ENCODE results near the gene LAMTOR4. TPM values are rescaled to one million over a fixed set of nuclear protein-coding genes. Genes with fewer than 3 reads are reported as not detected.

The LAMTOR4 gene
- total RNA-seq, 1 donor from 2014 or later, result 154 TPM

DNA sequence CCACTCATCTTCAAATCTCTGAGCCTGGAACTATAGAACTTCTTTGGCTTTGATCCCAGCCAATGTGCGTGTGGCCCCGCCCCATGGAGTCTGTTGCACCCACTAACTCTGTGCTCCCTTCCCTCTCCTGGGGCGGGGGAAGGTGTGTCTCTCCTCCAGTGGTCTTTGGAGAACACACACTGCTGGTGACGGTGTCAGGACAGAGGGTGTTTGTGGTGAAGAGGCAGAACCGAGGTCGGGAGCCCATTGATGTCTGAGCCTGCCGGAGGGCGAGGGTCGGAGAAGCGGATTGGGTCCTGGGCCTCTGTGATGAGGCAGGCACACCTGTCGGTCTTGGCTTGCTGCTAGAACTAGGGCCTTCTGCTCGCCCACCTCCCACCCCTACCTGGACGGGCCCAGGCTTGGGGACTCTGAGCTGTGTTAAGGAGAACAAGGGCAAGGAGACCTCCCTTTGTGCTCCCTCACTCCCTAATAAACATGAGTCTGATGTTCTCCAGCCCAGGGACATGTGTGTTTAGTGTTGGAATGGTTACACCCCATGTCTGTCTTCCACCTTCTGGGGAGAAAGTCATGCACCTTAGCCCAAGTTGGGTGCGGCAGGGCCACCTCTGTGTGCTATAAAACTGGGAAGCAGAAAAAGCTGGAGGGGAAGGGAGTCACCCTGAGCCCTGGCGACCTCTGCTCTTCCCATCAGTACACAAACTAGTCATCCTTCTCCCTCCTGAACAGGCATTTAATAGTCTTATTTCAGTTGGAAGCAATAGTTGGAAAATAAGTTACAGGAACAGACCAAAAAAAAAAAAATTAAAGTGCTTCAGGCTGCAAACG is 5.2 kb downstream of the LAMTOR4 start:
- DNase-seq (ENCODE audit: low spot score), result no peak

DNA sequence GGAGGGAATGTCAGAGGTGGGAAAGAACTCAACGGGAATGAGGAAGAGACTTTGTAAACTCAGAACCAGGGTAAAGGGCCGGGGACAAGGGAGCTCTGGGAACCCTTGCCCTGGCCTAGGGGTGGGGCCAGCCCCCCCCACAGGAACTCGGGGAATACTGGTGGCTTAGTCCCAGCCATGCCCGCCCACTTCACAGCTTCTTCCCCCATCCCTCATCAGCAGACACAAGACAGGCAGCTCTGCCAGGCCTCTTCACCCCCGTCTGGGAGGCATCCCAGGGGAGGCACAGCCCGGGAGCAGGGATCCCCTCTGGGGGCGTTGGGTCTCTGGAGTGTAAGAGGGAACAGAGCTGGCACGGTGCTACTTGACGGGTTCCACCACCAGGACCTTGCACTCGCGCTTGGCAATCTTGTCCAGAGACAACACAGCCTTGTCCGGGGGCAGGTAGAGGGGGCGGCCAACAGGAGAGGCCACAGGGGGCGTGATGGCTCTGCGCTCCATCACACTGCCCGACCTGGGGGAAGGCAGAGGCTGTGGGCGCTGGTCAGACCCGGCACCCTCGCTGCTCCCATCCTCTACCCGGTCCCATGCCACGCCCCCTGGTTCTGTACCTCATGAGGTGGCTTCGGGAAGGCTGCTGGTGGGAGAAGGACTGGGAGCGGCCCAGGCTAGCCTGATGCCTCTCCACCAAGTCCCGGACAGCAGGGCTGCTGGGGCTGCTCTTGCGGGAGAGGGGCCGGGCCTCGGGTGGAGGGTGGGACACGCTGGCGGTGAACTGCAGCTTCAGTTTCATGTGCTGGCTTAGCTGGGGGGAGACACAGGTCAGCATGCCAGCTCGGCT is 6.2 kb downstream of the LAMTOR4 start:
- no peak for DNase-seq (ENCODE audit: low spot score)

DNA sequence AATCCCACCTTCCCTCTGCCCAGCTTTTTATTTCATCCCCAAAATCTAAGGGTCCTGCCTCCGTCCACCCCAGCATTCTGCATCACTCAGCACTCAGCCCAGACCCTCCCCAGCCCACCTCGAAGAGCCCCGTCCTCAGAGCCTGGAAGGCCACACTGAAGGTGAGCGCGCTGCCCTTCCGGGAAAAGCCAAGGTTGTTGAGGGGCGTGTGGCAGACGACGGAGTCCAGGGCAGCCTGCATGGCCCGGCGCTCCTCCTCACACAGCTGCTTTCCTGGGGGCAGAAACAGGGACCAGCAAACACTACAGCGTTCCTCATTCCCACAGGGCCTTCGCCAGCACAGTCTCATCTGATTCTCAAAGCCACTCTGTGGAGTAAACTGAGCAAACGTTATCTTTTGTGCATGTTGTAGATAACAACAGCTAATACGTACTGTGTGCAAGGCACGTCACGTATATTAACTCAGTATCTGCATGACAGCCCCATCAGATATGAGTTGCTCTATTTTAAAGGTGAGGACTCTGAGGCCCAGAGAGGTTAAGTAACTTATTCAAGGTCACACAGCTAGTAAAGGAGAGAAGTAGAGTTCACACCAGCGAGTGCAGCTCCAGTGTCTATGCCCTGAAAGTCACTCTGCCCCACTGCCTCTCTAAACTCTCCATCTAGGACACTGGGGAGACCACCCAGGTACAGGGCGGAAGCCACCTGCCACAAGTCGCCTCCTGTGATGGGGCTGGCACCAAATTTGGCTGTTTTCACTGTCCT is 7.0 kb downstream of the LAMTOR4 start:
- no peak for DNase-seq (ENCODE audit: low spot score)

DNA sequence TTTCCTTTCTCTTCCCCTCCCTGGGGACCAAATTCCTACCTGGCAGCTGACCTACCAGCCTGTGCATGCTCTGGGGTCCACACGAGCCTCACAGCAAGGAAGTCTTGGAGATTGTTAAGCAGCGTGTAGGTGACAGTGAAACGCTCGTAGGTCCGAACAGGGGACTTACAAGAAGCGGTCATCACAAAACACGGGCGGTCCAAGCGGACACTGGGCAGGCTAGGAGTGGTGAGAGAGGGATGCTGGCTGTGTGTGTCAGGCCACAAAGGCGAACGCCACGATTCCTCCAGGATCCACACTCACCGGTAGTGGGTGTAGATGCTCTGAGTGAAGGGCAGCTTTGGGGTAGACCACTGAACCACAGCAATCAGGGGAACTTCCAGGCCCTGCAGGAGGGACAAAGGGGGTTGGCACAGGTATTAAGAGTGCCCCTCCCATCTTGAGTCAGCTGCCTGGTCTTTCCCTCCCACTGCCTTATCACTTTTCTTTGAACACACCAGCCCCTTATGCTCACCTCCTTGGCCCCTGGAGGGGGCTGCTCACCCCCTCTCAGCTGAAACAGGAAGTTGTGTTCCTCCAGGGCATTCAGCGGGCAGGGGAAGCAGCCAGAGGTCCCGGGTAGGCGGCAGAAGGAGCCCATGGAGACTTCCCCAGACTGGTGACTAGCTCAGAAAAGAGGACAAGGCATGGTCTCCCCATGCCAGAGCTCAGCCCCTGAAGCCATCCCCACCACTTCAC is 7.8 kb downstream of the LAMTOR4 start:
- DNase-seq (ENCODE audit: low spot score), result no peak

DNA sequence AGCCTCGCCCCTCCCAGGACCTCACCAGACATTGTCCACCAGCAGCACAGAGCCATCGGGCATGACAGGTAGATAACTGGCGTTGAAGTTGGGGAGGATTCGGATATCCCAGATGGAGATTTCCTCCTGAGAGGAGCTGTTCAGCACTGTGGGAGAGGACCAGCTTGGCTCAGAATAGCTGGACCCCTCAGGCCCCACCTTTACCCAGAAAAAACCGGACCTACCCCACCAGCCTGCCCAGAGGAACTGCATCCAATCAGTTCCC is 8.3 kb downstream of the LAMTOR4 start:
- no peak for DNase-seq (ENCODE audit: low spot score)

DNA sequence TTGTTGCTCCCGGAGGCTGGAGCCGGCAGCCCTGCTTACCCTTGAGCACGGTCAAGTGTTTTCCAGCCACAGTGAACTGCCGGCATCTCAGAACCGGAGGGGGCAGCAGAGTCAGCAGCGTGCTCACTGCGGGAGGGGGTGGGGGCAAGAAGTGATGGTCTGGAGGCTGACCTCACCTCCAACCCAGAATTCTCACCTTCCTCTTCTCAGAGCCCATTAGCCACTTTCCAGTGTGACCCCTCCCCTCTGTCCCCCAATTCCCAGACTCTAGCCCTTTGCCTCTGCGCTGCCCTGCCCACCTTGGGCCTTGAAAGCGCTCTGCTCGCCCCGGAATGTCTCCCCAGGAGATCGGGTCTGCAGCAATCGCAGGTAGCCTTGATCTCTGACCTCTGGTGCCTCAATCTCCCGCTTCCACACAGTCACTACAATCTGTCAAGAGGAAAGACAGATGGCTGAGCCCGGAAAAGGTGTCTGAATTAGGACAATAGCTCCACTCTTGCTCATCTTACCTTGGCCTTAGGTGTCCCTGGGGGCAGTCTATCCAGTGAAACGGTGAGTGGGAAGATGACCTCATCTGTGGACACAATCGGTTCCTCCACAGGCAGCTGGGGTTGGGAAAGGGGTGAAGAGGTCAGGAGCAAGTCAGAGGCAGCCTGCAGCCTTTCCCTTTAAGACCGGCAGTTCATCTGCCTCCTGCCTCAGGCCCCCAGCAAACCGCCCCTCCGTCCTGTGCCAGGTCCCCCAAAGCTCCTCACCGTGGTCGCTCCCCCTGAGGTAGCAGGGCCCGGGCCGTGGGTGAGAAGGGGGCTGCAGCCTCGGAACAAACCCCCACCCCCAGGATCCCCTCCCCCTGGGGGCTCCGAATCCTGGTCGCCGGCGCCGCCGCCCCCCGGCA is 8.9 kb downstream of the LAMTOR4 start:
- no peak for DNase-seq (ENCODE audit: low spot score)

DNA sequence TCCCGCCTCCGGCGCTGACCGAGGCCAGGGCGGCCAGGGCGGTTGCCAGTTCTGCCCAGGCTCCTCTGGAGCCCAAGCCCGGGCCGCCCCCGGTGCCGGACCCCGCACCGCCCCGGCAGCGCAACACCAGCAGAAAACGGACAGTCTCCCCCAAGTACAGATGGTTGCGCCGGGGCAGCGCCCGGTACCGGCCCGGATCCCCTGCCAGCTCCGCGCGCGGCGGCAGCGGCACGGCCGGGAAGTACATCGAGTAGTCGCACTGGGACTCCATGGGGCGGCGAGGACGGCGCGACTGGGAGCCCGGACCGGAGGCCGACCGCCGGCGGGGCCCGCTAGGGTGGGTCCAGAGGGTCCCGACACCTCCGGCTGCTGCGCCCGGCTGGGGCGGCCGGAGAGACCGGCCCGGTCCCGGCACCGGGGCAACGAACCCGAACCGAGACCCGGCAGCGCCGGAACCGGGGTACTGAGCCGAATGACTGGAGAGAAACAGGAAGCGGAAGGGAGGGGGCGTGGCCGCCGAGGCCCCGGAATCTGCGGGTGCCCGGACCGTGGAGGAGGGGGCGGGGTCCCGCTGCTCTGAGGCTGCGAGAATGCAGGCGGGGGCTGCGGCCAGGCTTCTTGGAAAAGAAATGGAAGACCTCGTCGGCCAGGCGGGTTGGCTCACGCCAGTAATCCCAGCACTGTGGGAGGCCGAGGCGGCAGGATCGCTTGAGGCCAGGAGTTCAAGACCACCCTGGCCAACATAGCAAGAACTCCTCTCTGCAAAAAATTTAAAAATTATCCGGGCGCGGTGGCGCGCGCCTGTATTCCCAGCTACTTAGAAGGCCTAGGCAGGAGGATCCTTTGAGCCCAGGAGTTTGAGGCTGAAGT is 9.7 kb downstream of the LAMTOR4 start, which contains the start of gene TRAPPC14:
Gene TRAPPC14, minus strand, starts transcription at position 495 of the 870 bp plus-strand sequence. Its CDS starts 224 bp downstream, at position 271.
- peak; percentile 92 for DNase-seq (ENCODE audit: low spot score)

DNA sequence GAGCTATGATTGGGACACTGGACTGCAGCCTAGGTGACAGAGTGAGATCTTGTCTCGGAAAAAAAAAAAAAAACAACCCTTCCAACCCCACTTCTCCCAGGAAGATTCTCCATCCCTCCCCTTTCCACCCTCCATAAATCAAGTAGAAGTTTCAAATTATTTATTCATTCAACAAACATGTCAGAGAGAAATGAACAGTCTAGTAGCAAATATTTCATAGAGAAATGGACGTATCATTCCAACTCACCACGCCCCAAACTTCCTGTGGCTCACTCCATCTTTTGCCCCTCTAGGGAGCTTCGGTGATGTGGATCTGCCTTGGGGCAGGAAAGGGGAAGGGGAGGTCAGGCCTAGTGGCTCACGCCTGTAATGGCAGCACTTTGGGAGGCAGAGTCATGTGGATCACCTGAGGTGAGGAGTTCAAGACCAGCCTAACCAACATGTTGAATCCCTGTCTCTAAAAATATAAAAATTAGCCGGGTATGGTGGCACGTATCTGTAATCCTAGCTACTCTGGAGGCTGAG is 10.4 kb downstream of the LAMTOR4 start:
- no peak for DNase-seq (ENCODE audit: low spot score)

DNA sequence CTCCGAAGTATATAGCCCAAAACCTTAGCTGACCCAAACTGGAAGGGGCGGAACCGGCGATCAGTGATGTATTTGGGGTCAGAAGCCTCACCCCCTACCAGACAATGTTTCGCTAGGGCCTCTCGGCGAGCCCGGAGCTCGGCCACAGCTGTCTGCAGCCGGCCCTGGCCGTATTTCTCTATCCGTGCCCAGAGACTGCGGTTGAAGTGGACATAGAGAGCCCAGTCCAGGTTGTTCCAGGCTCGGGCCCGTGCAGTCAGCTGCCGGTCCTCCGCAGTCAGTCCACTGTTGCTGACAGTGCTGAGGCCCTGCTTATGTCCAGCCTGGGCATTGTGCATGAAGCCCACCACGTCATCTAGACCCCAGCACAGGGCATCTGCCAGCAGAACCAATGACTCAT is 11.3 kb downstream of the LAMTOR4 start:
- no peak for DNase-seq (ENCODE audit: low spot score)

DNA sequence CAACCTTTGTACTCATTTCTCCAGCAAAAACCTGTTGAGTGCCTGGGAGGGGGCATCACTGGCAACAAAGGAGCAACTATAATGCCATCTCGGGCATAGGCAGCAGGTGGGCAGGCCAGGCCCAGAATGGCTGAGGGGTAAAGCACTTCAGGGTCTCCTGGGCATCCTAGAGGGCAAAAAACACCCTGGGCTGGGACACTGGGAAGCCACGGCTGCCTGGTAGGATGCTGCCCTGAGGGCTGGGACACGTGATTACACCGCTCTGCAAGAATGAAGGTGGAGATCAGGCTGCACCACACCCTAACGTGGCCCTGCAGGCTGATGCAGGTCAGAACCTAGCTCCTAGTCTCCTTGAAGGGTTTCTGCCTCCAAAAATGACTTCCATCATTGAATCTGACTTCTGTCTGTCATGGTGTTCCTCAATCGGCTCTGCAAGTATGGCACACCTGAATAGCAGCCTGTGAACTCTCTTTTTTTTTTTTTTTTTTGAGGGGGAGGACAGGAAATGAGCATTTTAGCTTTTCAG is 14.4 kb downstream of the LAMTOR4 start:
- DNase-seq (ENCODE audit: low spot score), result peak; percentile 56

DNA sequence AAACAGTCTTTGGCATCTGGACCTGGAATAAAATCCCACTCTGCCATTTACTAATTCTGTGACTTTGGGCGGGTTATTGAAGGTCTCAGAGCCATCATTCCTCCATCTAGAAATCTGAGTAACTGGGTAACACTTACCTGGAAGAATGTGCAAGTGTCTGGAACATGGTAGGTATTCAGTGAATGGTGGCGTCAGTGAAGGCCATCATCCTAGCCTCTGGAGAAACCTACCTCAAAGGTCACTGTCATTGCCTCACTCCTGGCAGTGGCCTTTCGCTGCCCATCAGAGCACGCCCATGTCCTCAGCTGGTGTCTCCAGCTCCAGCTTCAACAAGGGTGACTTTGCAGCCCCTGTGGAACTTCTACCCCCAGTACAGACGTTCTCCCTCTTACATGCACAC is 15.2 kb downstream of the LAMTOR4 start:
- DNase-seq (ENCODE audit: low spot score), result no peak

DNA sequence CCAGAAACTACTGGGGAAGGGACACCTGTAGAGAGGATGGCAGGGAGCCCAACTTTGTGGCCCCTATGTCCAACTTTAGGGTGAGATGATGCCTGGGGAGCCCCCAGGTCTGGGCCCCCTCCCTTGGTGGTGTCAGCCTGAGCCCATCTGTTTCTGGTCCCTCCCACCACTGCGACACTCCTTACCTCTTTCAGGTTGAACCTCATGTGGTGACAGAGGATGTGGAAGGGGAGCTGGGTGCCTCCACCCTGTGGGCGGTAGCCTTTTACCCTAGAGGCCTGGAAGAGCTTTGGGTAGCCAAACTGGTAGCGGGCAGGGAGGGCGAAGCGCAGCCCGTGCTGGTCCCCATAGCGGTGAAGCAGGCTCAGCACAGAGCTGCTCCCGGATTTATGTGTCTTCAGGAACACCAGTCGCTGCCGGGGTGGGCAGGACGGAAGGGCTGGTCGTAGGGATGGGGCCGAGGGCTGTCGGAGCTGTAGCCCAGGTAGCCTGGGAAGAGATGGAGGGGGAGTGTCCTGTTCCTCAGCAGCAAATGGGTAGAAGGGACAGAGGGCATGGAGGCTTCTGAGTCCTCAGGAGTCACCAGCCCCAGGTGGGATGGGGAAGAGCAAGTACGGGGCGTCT is 17.7 kb downstream of the LAMTOR4 start:
- DNase-seq (ENCODE audit: low spot score), result no peak

DNA sequence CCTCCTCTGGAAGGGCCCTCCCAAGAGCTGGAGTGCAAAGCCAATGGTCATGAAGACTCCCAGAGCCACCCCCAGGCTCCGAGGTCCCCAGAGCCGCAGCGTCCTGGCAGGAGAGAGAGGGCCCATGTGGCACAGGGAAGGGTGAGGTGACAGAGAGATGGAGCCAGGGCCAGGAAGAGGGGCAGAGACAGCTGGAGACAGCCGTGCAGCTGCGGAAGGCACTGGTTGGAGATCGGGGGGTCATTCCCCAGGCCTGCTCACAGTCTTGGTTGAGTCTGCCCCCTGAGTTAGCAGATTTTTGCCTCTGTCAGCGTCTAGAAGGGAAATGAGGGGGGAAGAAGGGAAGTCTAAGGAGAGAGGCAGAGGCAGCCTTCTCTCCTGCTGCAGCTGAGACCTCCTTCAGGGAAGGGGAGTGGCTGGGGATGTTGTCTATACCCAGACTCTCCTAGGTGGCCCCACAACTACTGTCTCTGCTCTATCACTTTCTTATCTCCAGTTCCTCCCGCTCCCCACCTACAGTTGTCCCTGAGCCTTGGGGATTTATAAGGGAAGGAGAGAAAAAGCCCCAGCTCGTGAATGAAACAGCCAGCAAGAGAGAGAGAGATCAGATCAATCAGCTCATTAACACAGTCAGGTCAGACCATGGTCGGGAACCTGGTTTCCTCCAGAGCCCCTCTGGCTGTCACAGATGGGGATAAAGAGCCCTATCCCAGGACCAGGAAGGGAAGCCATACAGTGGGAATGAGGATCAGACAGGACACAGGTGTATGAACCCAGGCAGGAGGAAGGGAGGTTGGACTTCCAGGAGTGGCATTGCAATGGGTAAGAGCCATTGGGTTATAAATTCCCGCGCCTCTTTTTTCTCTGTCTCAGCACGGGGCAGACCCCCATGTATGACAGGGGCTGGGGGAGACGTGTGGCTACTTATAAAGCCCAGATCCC is 18.5 kb downstream of the LAMTOR4 start:
- DNase-seq (ENCODE audit: low spot score), result no peak

DNA sequence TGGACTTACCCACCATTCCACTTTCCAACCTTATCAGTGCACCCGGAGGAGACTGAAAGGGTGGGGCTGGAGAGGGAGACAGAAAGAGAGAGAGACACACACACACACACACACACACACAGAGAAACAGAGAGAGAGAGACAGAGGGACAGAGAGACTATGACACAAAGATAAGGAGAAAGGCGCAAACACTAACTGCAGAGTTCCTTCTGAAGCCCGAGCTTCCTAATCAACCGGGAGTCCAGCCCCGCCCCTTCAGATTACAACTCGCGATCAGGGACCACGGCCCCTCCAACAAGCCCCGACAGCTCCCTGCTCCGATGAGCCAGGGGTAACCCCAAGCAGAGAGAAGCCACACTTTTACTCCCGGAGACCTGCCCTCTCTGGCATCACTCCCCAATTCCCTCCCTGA is 19.2 kb downstream of the LAMTOR4 start:
- DNase-seq (ENCODE audit: low spot score), result no peak

DNA sequence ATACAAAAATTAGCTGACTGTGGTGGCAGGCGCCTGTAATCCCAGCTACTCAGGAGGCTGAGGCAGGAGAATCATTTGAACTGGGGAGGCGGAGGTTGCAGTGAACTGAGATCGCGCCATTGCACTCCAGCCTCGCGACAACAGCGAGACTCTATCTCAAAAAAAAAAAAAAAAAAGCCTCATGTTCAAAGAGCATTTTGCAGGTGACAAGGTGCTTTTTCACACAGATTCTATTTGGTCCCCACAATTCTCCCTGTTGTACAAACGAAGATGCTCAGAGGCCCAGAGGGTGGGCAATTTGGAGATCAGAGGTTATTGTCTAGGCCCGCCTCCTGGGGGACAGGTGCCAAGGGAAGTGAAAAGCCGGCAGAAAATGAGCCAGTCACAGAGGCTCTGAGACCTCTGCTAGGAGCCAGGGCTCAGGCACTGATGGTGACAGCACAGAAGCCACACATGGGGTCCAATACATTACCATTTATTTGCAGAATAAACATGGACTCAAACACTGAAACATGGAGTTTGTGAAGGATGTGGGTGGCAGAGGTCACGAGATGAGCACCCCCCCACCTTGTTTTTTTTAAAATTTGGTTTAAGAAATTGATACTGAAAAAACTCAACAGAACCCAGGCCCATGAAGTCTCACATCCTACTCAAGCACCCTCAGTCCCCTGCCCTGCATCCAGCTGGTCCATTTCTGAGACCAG is 20.6 kb downstream of the LAMTOR4 start:
- no peak for DNase-seq (ENCODE audit: low spot score)

DNA sequence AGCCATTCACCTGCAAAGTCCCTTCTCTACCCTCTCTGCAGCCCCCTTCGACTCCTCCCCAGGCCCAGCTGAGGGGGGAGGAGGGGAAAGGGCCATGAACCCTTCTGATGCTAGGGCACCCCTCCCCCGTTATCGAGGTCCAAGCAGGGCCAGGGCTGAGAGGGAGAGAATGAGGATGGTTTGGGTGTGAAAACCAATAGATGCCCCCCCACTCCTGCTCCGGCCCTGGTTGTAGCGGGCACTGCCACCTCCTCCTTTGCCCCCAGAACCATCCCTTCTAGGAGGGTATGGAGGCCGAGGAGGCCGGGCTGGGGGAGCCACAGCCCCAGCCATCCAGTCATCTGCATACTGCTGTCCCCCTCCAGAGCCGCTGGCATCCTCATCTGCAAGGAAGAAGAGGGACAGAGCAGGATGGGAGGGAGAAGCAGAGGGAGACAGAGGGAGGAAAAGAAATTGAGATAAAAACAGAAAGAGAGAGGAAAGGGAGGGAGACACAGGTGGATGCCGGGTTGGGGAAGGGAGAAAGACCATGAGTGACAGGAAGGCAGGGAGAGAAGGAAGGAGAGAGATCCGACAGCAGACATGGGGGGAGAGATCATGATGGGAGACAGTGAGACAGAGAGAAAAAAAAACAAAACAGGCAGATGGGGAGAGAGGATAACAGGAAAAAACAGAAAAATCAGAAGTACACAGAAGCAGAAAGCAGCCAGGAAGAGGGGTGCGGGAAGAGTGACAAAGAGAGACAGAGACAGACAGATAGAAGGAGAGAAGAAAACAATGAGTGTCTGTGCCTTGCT is 21.6 kb downstream of the LAMTOR4 start:
- DNase-seq (ENCODE audit: low spot score), result no peak

Measured in mucosa of gallbladder (tissue), 1 donor.